GM12874 (cell line): ENCODE measurements around the gene GABRB2.

ENCODE experiments used
- CTCF ChIP-seq: IDR thresholded peaks from 2 replicates; pipeline ENCODE4 v1.5.1; 2011; ENCODE audit warnings: low read depth, mild to moderate bottlenecking, control low read depth, low read length, moderate library complexity; ENCODE audit not compliant: insufficient read depth

Gene GABRB2

GRCh38 chr5:161373345-161373707, 173.2 kb downstream of the GABRB2 start:
- no peak for TF ChIP-seq CTCF

- no peak for TF ChIP-seq CTCF
Measured at GRCh38 chr5:161372682-161373344, 173.7 kb downstream of the GABRB2 start.

- TF ChIP-seq CTCF = no peak
Measured at GRCh38 chr5:161369022-161369421, 177.5 kb downstream of the GABRB2 start.

- no peak for TF ChIP-seq CTCF
Measured at GRCh38 chr5:161358446-161358845, 188.1 kb downstream of the GABRB2 start.

GRCh38 chr5:161344234-161344633, 202.3 kb downstream of the GABRB2 start:
- no peak for TF ChIP-seq CTCF

- TF ChIP-seq CTCF = no peak
Measured at GRCh38 chr5:161342886-161343285, 203.6 kb downstream of the GABRB2 start.

- no peak for TF ChIP-seq CTCF
Measured at GRCh38 chr5:161340012-161340411, 206.5 kb downstream of the GABRB2 start.
